Right hindlimb (tissue), 1 donor: ENCODE data around the gene TTC23.
A peak's percentile ranks its signal among the peaks of the same experiment; 100 is the strongest.
"Not testable (repeated sequence)": the region's sequence is repeated elsewhere in the genome, so short reads cannot be mapped to it uniquely, and the experiment has no call there.

ENCODE experiments used
- DNase-seq: peaks from one replicate; pipeline ENCODE4 v3.0.0-alpha.2; 2018

TTC23 gene

DNA sequence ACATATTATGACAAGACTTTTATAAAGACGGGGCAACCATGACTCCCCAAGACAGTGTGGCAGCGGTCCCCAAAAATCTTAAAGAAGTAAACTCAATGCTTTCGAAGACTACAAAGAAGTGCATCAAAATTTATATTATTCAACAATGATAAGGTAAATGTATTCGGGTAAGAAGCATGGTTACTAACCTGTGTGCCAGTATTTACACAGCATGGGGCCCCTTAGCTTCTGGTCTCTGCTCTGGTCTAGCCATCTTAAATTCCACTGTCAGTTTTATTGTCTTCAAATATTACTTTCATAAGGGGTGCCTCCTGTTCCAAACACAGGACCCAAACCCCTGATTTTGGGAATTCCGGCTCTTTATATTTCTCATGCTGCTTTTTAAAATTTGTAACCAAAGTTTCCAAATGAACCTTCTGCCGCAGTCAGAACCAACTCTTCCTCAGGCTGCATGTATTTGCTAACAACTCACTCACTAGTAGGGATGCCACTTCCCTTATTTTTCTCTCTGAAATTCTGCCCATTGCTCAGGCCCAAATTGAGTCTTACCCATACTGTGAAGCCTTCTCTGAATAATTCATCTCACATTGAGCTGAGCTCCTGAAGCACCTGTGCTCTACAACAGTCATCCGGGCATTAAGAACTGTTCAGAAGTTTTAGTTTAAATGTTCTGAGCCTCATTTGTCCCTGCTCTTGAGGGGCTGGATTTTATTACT is 1.2 kb downstream of the TTC23 start:
- no peak for DNase-seq

DNA sequence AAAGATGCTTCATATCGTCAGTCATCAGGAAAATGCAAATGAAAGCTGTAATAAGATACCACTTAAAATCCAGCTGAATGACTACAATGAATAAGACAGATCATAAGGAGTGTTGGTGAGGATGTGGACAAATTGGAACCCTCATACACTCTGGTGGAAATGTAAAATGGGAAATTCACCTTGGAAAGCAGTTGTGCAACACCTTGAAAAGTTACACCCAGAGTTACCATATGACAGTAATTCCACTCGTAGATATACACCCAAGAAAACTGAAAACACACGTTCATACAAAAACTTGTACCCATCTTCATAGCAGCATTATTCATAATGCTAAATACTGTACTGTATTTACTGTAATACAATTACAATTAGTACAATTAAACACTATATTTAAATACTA is 2.3 kb downstream of the TTC23 start:
- DNase-seq: no peak

DNA sequence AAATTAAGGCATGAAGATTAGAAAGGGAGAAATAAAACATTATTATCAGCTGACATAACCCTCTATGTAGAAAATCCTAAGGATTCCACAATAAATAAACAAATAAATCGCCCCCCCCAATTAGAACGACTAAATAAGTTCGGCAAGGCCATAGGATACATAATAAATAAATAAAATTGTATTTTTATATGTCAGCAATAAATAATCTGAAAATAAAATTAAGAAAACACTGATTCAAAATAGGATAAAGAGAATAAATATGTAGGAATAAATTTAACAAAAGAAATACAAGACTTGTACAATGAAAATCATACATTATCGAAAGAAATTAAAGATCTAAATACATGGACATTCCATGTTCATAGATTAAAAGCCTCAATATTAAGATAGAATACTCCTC is 5.1 kb downstream of the TTC23 start:
- DNase-seq: no peak

DNA sequence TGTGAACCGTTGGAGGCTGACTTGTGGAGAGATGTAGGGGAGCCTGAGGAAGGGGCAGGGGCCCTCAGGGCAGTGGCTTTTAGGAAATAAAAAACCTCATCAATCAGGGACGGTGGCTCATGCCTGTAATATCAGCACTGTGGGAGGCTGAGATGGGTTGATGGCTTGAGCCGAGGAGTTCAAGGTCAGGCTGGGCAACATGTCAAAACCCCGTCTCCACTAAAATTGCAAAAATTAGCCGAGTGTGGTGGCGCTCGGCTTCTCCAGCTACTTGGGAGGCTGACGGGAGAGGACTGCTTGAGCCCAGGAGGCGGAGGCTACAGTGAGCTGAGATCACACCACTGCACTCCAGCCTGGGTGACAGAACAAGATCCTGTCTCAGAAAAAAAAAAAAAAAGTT is 7.6 kb downstream of the TTC23 start:
- no peak for DNase-seq

DNA sequence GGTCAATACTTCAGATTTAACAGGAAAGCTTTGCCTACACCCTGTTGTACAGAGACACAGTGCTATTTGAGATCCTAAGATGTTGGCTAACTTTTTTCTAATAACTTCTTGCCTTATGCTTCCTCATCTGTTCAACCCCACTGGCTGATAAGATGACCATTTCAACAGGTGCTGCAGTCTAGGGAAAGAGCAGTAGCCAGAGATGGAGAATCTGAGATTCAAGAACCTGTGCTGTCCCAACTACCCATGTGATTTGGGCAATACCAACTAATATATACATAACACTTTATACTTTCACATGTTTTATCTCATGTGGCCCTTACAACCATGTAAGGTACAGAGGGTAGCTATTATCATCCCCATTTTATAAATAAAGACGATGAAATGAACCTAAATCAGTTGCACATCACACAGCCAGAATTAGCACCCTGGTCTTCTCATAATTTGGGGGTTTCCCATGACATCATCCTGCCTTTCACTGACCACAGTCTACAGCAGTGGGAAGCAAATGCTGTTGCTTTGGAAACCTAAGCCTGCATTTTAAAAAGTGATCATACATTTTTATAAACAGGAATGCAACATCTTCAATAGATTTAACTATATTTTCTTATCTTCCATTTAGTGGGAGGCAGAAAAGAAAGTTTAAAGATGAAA is 9.7 kb downstream of the TTC23 start:
- no peak for DNase-seq

DNA sequence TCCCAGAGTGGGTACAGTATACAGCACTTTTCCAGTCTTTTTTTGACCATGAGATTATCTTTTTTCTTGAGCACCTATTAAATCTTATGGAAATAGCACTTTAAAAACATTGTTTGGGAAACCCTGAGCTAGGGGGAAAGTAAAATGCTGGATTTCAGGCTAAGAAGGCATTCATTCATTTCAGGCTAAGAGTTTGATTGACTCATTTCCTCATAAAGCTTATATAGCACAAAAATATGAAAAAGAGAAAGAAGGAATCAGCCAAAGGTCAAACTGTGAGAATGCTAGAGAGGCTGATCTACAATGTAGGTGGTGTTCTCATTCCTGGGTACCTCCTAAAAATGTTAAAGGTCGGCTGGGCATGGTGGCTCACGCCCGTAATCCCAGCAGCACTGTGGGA is 10.5 kb downstream of the TTC23 start:
- no peak for DNase-seq

DNA sequence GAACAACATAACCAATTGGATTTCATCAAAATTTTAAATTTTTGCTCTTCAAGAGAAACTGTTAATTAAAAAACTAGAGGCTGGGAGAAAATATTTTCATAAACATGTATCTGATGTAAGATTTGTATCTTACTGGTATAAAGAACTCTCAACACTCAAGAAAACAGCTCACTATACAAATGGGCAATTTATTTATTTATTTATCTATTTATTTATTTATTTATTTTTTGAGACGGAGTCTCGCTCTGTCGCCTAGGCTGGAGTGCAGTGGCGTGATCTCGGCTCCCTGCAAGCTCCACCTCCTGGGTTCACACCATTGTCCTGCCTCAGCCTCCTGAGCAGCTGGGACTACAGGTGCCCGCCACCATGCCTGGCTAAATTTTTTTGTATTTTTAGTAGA is 15.2 kb downstream of the TTC23 start:
- not testable (repeated sequence) for DNase-seq

DNA sequence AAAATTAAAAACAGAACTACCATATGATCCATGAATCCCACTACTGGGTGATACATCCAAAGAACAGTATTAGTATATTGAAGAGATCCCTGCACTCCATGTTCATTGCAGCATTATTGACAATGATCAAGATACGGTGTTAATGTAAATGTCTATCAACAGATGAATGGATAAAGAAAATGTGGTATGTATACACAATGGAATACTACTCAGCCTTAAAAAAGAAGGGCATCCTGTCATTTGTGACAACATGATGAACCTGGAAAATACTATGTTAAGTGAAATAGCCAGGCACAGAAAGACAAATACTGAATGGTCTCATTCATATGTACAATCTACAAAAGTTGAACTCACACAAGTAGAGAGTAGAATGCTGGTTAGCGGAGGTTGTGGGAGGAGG is 16.6 kb downstream of the TTC23 start:
- DNase-seq: no peak

DNA sequence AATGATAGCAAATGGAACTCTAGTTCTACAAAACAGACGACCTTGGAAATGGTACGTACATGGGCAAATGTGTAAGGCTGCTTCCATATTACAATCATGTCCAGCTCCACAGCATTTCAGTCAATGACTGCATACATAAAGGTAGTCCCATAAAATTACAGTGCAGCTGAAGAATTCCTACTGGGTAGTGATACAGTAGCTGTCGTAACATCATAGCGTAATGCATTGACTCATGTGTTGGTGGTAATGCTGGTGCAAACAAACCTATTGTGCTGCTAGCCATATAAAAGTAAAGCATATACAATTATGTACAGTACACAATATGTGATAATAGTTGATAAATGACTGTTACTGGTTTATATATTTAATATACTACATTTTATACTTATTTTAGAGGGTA is 18.5 kb downstream of the TTC23 start:
- DNase-seq: no peak

DNA sequence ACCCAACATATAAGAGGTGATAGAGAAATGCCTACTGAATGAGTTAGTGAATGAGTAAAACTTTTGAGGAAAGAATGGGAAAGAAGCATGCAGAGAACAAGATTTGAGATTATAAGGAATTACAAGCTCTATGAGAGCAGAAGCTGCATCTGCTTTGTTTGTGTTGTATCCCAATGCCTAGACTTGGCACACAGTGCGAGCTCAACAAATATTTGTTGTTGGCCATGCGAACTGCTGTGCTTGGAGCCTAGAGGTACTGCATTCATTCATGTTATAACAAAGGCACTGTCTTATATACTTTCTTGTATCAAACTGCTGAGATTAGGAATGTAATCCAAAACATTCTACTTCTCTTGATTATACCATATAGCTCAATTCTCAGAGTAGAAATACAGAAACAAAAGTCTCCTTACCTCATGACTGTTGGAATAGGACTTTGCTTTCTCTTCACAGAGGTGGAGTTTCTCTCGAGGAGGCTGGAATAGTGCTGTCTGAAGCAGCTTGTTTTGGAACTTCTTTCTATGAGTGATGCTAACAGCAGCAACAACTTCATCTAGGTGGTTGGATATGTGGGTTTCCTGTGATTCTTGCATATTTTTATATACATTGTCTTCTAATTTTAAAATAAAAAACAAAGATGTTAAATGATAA is 21.1 kb downstream of the TTC23 start:
- DNase-seq: no peak

DNA sequence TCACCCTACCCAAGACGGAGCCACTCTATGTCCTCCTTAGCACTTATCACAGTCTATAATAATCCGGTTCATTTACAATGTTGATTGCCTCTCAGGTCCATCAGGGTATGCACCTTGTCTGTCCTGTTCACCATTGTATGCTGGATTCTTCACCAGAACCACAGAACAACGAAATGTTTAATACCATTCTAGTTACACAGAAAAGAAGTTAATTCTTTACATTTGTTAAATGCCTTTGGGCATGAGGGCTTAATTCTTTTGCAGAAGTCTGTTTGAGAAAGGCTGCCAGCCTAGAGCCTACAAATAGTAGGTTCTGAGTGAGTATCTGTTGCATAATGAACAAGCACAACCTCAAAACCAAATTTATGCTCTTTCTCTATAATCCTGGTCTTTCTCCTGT is 22.6 kb downstream of the TTC23 start:
- DNase-seq: no peak

DNA sequence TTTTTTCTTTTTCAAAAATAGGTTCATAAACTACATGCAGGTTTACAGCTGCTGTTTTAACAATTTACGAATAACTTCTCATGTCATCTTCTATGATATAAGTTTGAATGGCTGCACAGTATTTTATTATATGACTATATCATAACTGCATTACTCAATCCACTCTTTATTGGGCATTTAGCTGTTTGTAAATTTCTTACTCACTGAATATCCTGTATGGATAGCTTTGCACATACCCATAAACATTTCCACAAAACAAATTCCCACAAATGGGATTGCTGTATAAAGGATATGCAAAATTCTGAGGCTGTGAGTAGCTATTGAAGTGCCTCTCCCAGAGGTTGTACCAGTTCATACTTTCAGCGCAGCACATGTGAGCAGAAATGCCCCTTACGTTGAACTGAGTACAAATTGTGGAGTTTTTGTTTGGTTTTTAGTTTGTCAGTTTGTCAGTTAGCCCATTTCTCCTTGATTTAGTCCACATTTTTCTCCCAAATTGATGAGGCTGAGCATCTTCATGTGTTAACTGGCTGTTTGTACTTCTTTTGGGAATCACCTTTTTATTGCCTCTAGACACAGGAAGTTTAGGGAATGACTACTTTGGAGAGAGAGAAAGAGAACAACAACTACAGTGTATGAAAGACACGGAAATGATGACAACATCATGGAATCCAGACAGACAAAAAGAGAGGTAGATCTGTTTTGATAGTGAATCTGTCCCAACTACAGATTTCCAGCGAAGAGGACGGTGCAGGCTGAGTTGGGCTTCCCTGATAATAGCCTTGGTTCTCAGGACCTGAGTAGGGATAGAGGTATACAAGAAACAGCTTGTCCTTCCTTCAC is 24.8 kb downstream of the TTC23 start:
- DNase-seq: no peak

DNA sequence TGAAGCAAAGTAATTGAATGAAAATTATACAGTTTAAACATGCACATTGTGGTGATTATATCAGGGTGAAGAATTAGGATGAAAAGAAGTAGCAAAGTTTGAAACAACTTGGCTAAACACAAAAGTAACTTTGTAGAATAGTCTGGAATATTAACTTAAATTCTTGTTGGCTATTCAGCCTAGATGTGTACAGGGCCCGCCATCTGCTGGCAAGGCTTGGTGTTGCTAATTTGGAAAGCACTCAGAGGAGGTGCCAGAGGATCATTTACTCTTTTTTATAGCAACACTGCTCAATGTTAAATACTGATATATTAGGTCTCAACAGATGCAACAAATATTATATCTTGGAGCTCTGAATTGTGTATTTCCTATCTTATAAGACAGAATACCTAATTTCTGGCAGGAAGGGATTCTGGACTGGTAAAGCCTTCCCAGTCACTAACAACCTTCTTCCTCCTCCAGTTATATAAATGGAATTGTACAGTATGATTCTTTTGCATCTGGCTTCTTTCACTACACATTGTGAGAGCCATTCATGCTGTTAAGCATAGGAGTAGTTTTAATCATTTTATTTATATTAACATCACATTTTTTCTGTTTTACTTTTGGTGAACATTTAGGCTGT is 36.1 kb downstream of the TTC23 start:
- peak; percentile 76 for DNase-seq

DNA sequence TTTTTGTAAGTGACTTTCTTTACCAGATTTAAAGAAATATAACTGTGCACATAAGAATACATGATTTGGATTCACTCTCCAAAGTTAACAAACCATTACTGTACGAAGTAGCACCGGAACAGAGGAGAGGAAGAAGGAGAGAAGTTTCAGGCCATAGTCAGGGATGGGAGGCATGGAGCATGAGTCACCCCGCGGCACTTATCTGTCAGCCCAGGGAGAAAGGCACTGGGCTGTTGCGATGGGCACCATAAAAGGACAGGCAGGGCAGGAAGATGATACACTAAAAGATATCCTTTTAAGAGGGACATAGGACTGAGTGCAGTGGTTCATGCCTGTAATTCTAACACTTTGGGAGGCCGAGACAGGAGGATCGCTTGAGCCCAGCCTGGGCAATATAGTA is 37.0 kb downstream of the TTC23 start:
- no peak for DNase-seq

DNA sequence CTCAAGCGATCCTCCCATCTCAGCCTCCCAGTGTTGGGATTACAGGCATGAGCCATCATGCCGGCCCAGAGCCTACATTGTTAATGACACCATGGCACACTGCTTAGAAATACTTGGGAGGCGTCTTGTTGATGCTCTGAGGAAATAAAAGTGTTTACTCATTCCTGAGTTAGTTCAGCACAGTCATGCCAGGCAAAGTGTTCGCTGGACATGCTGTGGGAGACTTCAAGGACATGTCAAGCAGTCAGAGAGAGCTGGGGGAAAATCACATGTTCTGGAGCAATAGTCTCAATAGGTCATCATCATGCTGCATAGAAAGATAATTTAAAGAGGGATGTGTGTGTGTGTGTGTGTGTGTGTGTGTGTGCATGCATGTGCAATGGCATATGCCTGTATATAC is 37.5 kb downstream of the TTC23 start:
- DNase-seq: no peak

DNA sequence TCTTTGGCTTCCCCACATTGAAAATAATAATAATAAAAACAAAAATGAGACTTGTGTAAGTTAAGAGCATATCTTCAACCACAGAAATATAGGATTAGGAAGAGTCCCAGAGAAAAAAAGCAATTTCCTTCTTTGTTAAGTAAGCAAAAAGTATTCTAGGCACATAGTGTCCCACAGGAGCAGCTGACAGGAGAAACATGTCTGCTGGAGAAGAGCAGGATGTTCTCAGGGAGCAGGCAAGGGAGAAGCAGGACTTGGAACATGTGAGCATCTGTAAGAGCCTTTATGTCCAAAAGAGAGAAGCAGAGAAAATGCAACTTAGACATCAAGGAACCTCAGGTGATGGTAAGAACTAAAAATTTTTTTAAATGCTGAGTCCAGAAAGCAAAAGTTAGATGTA is 39.0 kb downstream of the TTC23 start:
- no peak for DNase-seq

DNA sequence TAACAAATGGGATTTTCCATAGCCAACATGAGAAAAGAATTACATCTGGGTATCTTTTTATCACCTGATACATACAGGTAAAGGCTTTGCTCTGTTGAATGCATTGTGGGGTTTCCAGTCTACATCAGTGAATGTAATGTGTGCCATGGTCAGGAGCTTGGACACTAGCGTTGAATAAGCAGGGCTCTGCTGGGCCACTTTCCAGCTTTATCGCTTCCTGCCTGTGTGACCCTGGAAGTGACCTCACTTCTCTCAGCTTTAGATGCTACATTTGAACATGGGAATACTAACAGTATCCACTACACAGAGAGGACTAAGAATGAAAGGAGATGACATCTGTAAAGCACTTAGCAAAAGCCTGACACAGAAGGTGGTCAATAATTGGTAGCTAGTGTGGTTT is 40.1 kb downstream of the TTC23 start:
- DNase-seq: no peak

DNA sequence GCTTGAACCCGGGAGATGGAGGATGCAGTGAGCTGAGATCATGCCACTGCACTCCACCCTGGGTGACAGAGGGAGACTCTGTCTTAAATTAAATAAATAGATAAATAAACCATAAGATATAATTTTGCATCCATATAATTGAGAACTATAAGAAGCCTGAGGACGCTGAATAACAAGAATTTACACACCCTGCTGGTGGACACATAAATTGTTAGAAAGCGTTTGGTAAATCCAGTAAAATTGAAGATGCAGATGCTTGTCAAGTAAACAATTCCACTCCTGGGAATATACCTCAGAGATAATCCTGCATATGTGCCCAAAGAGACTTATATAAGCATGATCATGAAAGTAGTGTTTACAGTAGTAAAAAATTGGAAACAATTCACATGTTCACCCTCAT is 41.7 kb downstream of the TTC23 start:
- DNase-seq: no peak

DNA sequence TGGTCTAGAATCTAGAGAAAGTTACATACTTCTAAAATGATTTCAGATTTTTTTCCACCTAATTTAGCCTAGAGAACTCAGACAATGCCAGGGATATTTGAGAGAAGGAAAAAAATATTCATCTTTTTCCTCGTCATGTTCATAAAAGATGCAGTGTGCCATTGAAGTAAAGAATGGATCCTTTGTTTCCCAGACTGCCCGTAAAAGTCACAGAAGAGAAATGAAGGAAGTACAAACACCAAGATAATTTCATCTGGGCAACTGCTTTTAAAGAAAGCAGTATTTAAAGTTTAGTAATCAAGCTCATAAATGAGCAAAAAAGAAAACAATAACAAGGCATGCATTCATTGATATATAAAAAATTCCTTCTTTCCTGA is 47.2 kb downstream of the TTC23 start:
- DNase-seq: no peak

DNA sequence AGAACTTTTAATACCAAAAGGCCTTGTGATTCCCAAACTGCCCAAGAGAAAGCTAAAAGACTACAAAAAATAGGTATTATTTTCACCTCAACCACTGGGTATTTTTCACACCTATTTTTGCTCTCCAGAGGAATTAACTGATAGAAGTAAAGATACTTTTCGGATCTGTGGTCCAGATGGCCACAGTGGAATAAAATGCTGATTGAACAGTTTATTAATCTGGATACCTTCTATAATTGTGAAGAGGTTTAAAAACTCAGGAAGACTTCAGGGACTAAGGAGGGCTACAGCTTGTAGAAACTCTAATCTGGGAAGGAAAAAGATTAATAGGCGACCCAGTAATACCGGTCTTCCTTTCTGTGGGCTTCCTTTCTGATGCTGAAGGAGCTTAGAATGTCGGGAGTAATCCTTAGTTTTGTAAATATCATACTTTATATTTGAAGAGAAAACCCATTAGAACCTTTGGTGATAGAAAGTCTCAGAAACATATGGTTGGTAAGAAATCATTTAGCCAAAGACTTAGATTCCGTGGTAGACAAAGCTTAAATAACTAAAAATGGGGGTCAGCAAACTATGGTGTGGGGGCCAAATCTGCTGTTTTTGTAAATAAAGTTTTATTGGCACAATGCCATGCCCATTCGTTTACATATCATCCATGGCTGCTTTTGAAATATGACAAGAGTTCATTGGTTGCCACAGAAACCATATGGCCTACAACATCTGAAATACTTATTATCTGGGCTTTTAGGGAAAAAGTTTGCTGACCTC is 47.8 kb downstream of the TTC23 start:
- DNase-seq: no peak

DNA sequence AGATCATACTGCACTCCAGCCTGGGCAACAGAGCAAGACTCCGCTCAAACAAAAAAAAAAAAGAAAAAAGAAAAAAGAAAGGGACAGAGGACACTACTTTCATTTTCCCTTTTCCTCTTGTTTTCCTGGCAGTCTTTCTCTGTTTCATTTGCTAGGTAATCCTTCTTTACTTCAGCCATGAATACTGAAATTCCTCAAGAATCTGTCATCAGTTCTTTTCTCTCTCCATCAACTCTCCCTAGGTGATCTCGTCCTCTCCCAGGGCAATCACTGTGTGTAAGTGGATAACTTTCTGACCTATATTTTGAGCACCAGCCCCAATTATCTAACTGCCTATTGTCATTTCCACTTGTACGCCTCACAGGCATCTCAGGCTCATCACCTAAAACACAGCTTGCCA is 51.5 kb downstream of the TTC23 start:
- no peak for DNase-seq

DNA sequence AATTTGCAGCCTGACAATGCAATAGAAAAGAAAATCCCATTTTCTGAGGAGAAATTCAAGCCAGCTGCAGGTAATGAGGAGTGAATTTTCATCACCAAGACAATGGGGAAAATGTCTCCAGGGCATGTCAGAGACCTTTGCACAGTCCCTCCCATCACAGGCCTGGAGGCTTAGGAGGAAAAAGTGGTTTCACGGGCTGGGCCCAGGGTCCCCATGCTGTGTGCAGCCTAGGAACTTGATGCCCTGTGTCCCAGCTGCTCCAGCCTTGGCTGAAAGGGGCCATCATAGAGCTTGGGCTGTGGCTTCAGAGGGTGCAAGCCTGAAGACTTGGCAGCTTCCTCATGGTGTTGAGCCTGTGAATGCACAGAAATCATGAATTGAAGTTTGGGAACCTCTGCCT is 57.2 kb downstream of the TTC23 start:
- not testable (repeated sequence) for DNase-seq
